Endothelial cell of umbilical vein (primary cell): Measurements from ENCODE around the gene GCDH. TPM values are rescaled to one million over a fixed set of nuclear protein-coding genes. Genes with fewer than 3 reads are reported as not detected.

Experiments
- BruUV-seq: library from RNA; stranded (reverse); fragments of 400-500 nt; replicated peaks from 2 replicates; lab custom pipeline; 2021; lab: Mats Ljungman, UMichigan
- CTCF ChIA-PET: fragments of 300-600, 350-600 bp; sonication (Branson Sonifier 250); formaldehyde crosslinking; loops from one replicate; lab custom pipeline; 2021; ENCODE audit warnings: antibody characterized with exemption, inconsistent platforms; lab: Charles Lee
- POLR2A ChIA-PET: fragments of 300-600, 350-600 bp; sonication (Branson Sonifier 250); formaldehyde crosslinking; loops from one replicate; lab custom pipeline; 2021; ENCODE audit warnings: antibody characterized with exemption, inconsistent platforms; lab: Charles Lee
- DNase-seq: peaks from one replicate; pipeline ENCODE4 v3.0.0-alpha.2; 2011; ENCODE audit warnings: low read depth, low spot score
- FAIRE-seq: peaks from 2 replicates; lab custom pipeline; 2011; peaks lifted over from hg19 to GRCh38; lab: Jason Lieb, UNC
- H2AFZ ChIP-seq: 2 replicates; pipeline ENCODE4 v1.6.0; 2012; ENCODE audit warnings: low read depth, low read length, control low read depth, inconsistent platforms
- H3K27ac ChIP-seq: 2 replicates; pipeline ENCODE4 v1.5.1; 2011; ENCODE audit warnings: low read depth, mild to moderate bottlenecking, control low read depth, low read length, moderate library complexity; ENCODE audit not compliant: insufficient read depth
- H3K27me3 ChIP-seq, 2 experiments: 2 replicates each; pipeline versions ENCODE4 v1.6.0 to v1.6.1; 2011; ENCODE audit warnings: low read length in 2 of 2, mixed read lengths in 1 of 2; ENCODE audit not compliant: control insufficient read depth in 2 of 2, insufficient read depth in 2 of 2
- H3K36me3 ChIP-seq, 2 experiments: 2 replicates in 1 of 2; 3 replicates in 1 of 2; pipeline ENCODE4 v1.5.1; 2011; ENCODE audit warnings: low read length in 2 of 2, mild to moderate bottlenecking in 1 of 2, moderate library complexity in 1 of 2; ENCODE audit not compliant: control insufficient read depth in 2 of 2, insufficient read depth in 2 of 2; ENCODE audit errors: extremely low read depth in 1 of 2
- H3K4me1 ChIP-seq: 3 replicates; pipeline ENCODE4 v1.5.1; 2011; ENCODE audit warnings: mild to moderate bottlenecking, low read length; ENCODE audit not compliant: control insufficient read depth, insufficient read depth; ENCODE audit errors: extremely low read depth
- H3K4me2 ChIP-seq: 2 replicates; pipeline ENCODE4 v1.6.1; 2011; ENCODE audit warnings: low read length, control low read depth, mixed read lengths; ENCODE audit not compliant: insufficient read depth
- H3K4me3 ChIP-seq, 3 experiments: fragments of 200-600 bp in 1 of 3; sonication (generic), shearing (Covaris generic) in 1 of 3; replicated peaks in 1 of 3; 2 replicates each; pipeline ENCODE4 v1.5.1; 2011 to 2016; ENCODE audit warnings: control low read depth in 3 of 3, low read length in 3 of 3, mild to moderate bottlenecking in 2 of 3, inconsistent platforms in 1 of 3, low read depth in 1 of 3, moderate library complexity in 1 of 3; ENCODE audit not compliant: insufficient read depth in 1 of 3
- H3K79me2 ChIP-seq: 2 replicates; pipeline ENCODE4 v1.6.0; 2012; ENCODE audit warnings: low read length, inconsistent platforms; ENCODE audit not compliant: control insufficient read depth, insufficient read depth
- H3K9ac ChIP-seq: replicated peaks from 2 replicates; pipeline ENCODE3; 2011; ENCODE audit warnings: low read length, control low read depth; ENCODE audit not compliant: insufficient read depth; ENCODE audit errors: extremely low read depth
- H3K9me1 ChIP-seq: replicated peaks from 3 replicates; pipeline ENCODE4 v1.6.0; 2011; ENCODE audit warnings: mild to moderate bottlenecking, low read length; ENCODE audit not compliant: control insufficient read depth, insufficient read depth; ENCODE audit errors: extremely low read depth
- H3K9me3 ChIP-seq: replicated peaks from 2 replicates; pipeline ENCODE4 v1.5.1; 2012; ENCODE audit warnings: low read length, inconsistent platforms; ENCODE audit not compliant: control insufficient read depth, insufficient read depth
- H4K20me1 ChIP-seq: replicated peaks from 2 replicates; pipeline ENCODE3; 2011; ENCODE audit warnings: mild to moderate bottlenecking, low read length; ENCODE audit not compliant: control insufficient read depth, insufficient read depth; ENCODE audit errors: extremely low read depth
- CTCF ChIP-seq, 2 donors: IDR thresholded peaks; 1 replicate in 1 of 2; 2 replicates in 1 of 2; pipeline ENCODE4 v1.5.1; 2011; ENCODE audit warnings: low read length in 2 of 2, mild to moderate bottlenecking in 2 of 2, moderate library complexity in 2 of 2, control low read depth in 1 of 2, inconsistent platforms in 1 of 2, low read depth in 1 of 2; ENCODE audit not compliant: insufficient read depth in 1 of 2; ENCODE audit errors: extremely low read depth in 1 of 2
- EZH2 ChIP-seq: IDR thresholded peaks from 2 replicates; pipeline ENCODE4 v1.6.1; 2012; ENCODE audit warnings: borderline replicate concordance, low read depth, mild to moderate bottlenecking, moderate library complexity, low read length, inconsistent platforms; ENCODE audit not compliant: severe bottlenecking
- FOS ChIP-seq: IDR thresholded peaks from 2 replicates; pipeline ENCODE4 v1.6.1; 2011; ENCODE audit warnings: mild to moderate bottlenecking, low read length, moderate library complexity, borderline replicate concordance; ENCODE audit not compliant: insufficient read depth
- GATA2 ChIP-seq: IDR thresholded peaks from 2 replicates; pipeline ENCODE4 v1.7.0; 2011; ENCODE audit warnings: low read depth, mild to moderate bottlenecking, moderate library complexity, mixed read lengths, low read length; ENCODE audit not compliant: insufficient read length, insufficient read depth
- JUN ChIP-seq: IDR thresholded peaks from 2 replicates; pipeline ENCODE4 v1.6.1; 2011; ENCODE audit warnings: borderline replicate concordance, low read depth; ENCODE audit not compliant: insufficient read length, insufficient read depth
- MAX ChIP-seq: IDR thresholded peaks from 2 replicates; pipeline ENCODE4 v1.6.1; 2011; ENCODE audit not compliant: insufficient read depth, insufficient read length
- MYC ChIP-seq: IDR thresholded peaks from one replicate; pipeline ENCODE4 v1.6.1; 2011; ENCODE audit warnings: mild to moderate bottlenecking, low read depth, low read length
- POLR2A ChIP-seq: IDR thresholded peaks from 2 replicates; pipeline ENCODE4 v1.6.1; 2012; ENCODE audit warnings: low read depth, mild to moderate bottlenecking, control low read depth, low read length
- POLR2AphosphoS5 ChIP-seq: IDR thresholded peaks from 2 replicates; pipeline ENCODE4 v1.6.1; 2012; ENCODE audit warnings: low read depth, mild to moderate bottlenecking, control low read depth, low read length, moderate library complexity; ENCODE audit not compliant: insufficient read depth
- dilution Hi-C: fragments of 300-500 bp; cut with MboI; formaldehyde crosslinking; loops from one replicate; pipeline ENCODE4 v1.15.0; 2019; ENCODE audit warnings: low sequenced_read_pairs; ENCODE audit not compliant: extremely low pct_ligation_motif_present
- intact Hi-C: fragments of 100-400 bp; cut with micrococcal nuclease; formaldehyde crosslinking; loops from one replicate; pipeline ENCODE4 v1.10.0; 2022
- polyA plus RNA-seq, 4 experiments: library from polyadenylated mRNA; depleted of rRNA in 3 of 4; stranded (reverse) in 3 of 4; unstranded in 1 of 4; fragments of >200 nt; gene quantifications; 2 replicates each; pipeline versions ENCODE4 v1.2.1 to v1.2.3, GENCODE V29; 2011 to 2012; ENCODE audit warnings: missing spikeins in 1 of 4
- total RNA-seq: library from RNA; stranded (reverse); gene quantifications from 2 replicates; pipeline ENCODE4 v1.2.3, GENCODE V29; 2021

Gene GCDH
- total and polyA plus RNA-seq, 2 donors (not counting 3 experiments of a cell fraction or from before 2014, with no cell fraction given): 27.3 to 35.8 TPM

DNA sequence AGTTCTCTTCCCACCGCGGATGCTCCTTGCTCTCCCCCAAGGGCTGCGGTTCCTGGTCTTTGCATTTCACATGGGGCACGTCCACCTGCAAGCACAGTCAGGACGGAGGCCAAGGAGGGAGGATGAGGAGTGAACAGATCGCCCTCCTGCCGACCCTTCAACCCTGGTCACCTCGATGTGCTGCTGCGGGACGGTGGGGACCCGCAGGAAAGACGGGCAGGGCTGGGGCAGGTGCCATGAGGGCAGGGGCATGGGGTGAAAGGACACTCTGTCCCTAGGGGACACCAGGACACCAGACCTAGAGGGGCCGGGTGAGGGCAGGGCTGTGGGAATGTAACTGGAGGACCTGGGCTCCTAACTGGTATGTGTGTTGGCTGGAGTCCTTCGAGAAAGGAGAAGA lies 27.3 kb downstream of the GCDH start:
- FAIRE-seq (no peak), DNase-seq (no peak)
- Histone ChIP-seq H3K9me3 (no peaks in the 10 kb centered on the region), H3K27ac (no peak overlapping the region), H3K27me3 (peaks cover 3% of the 10 kb centered on the region in 2 experiments), H3K9me1 (no peaks in the 10 kb centered on the region), H2AFZ (no peak overlapping the region), H4K20me1 (no peaks in the 10 kb centered on the region), H3K4me2 (no peak overlapping the region), H3K36me3 (peaks cover 0 to 10% of the 10 kb centered on the region in 2 experiments), H3K4me1 (no peaks in the 10 kb centered on the region), H3K79me2 (no peaks in the 10 kb centered on the region), H3K9ac (no peak overlapping the region), H3K4me3 (no peak overlapping the region)
- TF ChIP-seq POLR2AphosphoS5 (no peak), FOS (no peak), EZH2 (no peak), MYC (no peak), GATA2 (no peak), JUN (no peak), MAX (no peak), POLR2A (no peak), CTCF (IDR thresholded peaks at IDR 0.05; ENCODE audit: extremely low read depth in 1 of 2, insufficient read depth in 1 of 2, low read depth in 1 of 2, low read length in 2 of 2) (no peak)
- no TSS peak for BruUV-seq
- intact Hi-C loops: loop anchor here (2.0 kb wide), 1 partner anchor 37 kb away; the partner anchor contains the start of gene DNASE2
- CTCF ChIA-PET: no interaction called here
- POLR2A ChIA-PET: no interaction called here
- dilution Hi-C loops: no loop called here
